ENCODE results near the gene NCKAP5.

GRCh38 chr2:133193544-133194361, 374.5 kb downstream of the NCKAP5 start:
- TF ChIP-seq CTCF (IDR thresholded peaks at IDR 0.05; ENCODE audit: insufficient read depth, low read depth, low read length): no peak
- TF ChIP-seq EZH2 (IDR thresholded peaks at IDR 0.05; ENCODE audit: insufficient read depth, low read length): no peak
